Measurements from ENCODE around the gene BSCL2.
A peak's percentile ranks its signal among the peaks of the same experiment; 100 is the strongest.
"Not testable (repeated sequence)": the region's sequence is repeated elsewhere in the genome, so short reads cannot be mapped to it uniquely, and the experiment has no call there.

The BSCL2 gene

GRCh38 chr11:62707277-62707861, at the start of gene BSCL2, which contains the start of gene GNG3:
TSS of gene BSCL2 (minus strand) at chr11:62707424. CDS start at chr11:62707195, 229 bp downstream.
TSS of gene GNG3 (plus strand) at chr11:62707676. CDS start at chr11:62708296, 620 bp downstream.
- no peak for TF ChIP-seq CTCF (IDR thresholded peaks at IDR 0.05; ENCODE audit: low read depth, low read length)
- peak within 1 kb of the TSS; percentile 37 to 40 for H3K4me3 ChIP-seq (replicated peaks in 1 of 2; ENCODE audit: low read depth in 2 of 2, low read length in 2 of 2)
- DNase-seq (ENCODE audit: low read depth in 2 of 2), result no peak

- DNase-seq (ENCODE audit: low read depth in 2 of 2), result no peak
- no peak overlapping the region for H3K4me3 ChIP-seq (replicated peaks in 1 of 2; ENCODE audit: low read depth in 2 of 2, low read length in 2 of 2)
- TF ChIP-seq CTCF (IDR thresholded peaks at IDR 0.05; ENCODE audit: low read depth, low read length), result no peak
These were observed 47.9 kb upstream of the BSCL2 start for GRCh38 chr11:62755086-62755615.

GRCh38 chr11:62753736-62754603, 46.7 kb upstream of the BSCL2 start, which contains the start of gene ZBTB3:
TSS of gene ZBTB3 (minus strand) at chr11:62754160. CDS start at chr11:62753664, 496 bp downstream.
- no peak for TF ChIP-seq CTCF (IDR thresholded peaks at IDR 0.05; ENCODE audit: low read depth, low read length)
- peak; percentile 99 to 100 for DNase-seq (ENCODE audit: low read depth in 2 of 2)
- peak within 1 kb of the TSS; percentile 72 to 75 for H3K4me3 ChIP-seq (replicated peaks in 1 of 2; ENCODE audit: low read depth in 2 of 2, low read length in 2 of 2)

- no peak for DNase-seq (ENCODE audit: low read depth in 2 of 2)
- peak overlapping the region; percentile 72 to 75 for H3K4me3 ChIP-seq (replicated peaks in 1 of 2; ENCODE audit: low read depth in 2 of 2, low read length in 2 of 2)
- no peak for TF ChIP-seq CTCF (IDR thresholded peaks at IDR 0.05; ENCODE audit: low read depth, low read length)
These were observed 45.9 kb upstream of the BSCL2 start for GRCh38 chr11:62752994-62753735.

GRCh38 chr11:62752177-62752785, 45.1 kb upstream of the BSCL2 start:
- H3K4me3 ChIP-seq (replicated peaks in 1 of 2; ENCODE audit: low read depth in 2 of 2, low read length in 2 of 2), result no peak overlapping the region

GRCh38 chr11:62749931-62750330, 42.7 kb upstream of the BSCL2 start:
- DNase-seq (ENCODE audit: low read depth in 2 of 2); H3K4me3 ChIP-seq (replicated peaks in 1 of 2; ENCODE audit: low read depth in 2 of 2, low read length in 2 of 2): not testable (repeated sequence)

More at GRCh38 chr11:62752177-62752785, 45.1 kb upstream of the BSCL2 start:
- no peak for DNase-seq (ENCODE audit: low read depth in 2 of 2)
- no peak for TF ChIP-seq CTCF (IDR thresholded peaks at IDR 0.05; ENCODE audit: low read depth, low read length)

All from cardiac fibroblast (primary cell).